NT2/D1 (cell line): ENCODE measurements around the gene NXPH4.

Source experiments
- DNase-seq: peaks from one replicate; pipeline ENCODE4 v3.0.0-alpha.2; 2011; ENCODE audit warnings: low read depth, low spot score
- H3K27me3 ChIP-seq: 2 replicates; pipeline ENCODE4 v1.6.0; 2011; ENCODE audit warnings: mild to moderate bottlenecking; ENCODE audit not compliant: insufficient read length, insufficient read depth
- H3K36me3 ChIP-seq: 2 replicates; pipeline ENCODE4 v1.6.1; 2011; ENCODE audit warnings: mild to moderate bottlenecking, low read length, mixed read lengths; ENCODE audit not compliant: insufficient read depth, insufficient read length
- H3K4me1 ChIP-seq: 2 replicates; pipeline ENCODE4 v1.5.1; 2011; ENCODE audit not compliant: insufficient read depth, insufficient read length
- H3K4me3 ChIP-seq: 2 replicates; pipeline ENCODE4 v1.5.1; 2011; ENCODE audit warnings: low read depth; ENCODE audit not compliant: insufficient read length
- H3K9ac ChIP-seq: 2 replicates; pipeline ENCODE4 v1.6.0; 2011; ENCODE audit warnings: low read depth; ENCODE audit not compliant: insufficient read length
- H3K9me3 ChIP-seq: 2 replicates; pipeline ENCODE4 v1.5.1; 2011; ENCODE audit warnings: mild to moderate bottlenecking, low read length; ENCODE audit not compliant: insufficient read depth
- SUZ12 ChIP-seq: IDR thresholded peaks from 2 replicates; pipeline ENCODE4 v1.6.1; 2011; ENCODE audit not compliant: insufficient read length, insufficient read depth; ENCODE audit errors: extremely low read depth
- YY1 ChIP-seq: IDR thresholded peaks from 2 replicates; pipeline ENCODE4 v1.6.1; 2011; ENCODE audit not compliant: insufficient read length, insufficient read depth
- ZNF274 ChIP-seq: IDR thresholded peaks from 2 replicates; pipeline ENCODE4 v1.6.1; 2011; ENCODE audit warnings: mild to moderate bottlenecking, low read depth, low read length

NXPH4 gene

GRCh38 chr12:57233357-57234232 is 17.0 kb downstream of the NXPH4 start:
- H3K36me3 ChIP-seq: peaks cover 58% of the 10 kb centered on the region
- H3K9me3 ChIP-seq: no peaks in the 10 kb centered on the region
- no peak overlapping the region for H3K9ac ChIP-seq
- TF ChIP-seq YY1 (no peak), SUZ12 (no peak), ZNF274 (no peak)
- H3K27me3 ChIP-seq: peaks cover 22% of the 10 kb centered on the region
- DNase-seq: no peak
- peaks cover 20% of the 10 kb centered on the region for H3K4me1 ChIP-seq
- H3K4me3 ChIP-seq: no peak overlapping the region

GRCh38 chr12:57234233-57234570 is 17.6 kb downstream of the NXPH4 start:
- no peak overlapping the region for H3K4me3 ChIP-seq
- H3K9me3 ChIP-seq: no peaks in the 10 kb centered on the region
- peaks cover 58% of the 10 kb centered on the region for H3K36me3 ChIP-seq
- peaks cover 22% of the 10 kb centered on the region for H3K27me3 ChIP-seq
- H3K9ac ChIP-seq: no peak overlapping the region
- no peak for TF ChIP-seq ZNF274
- TF ChIP-seq SUZ12: no peak
- TF ChIP-seq YY1: no peak
- no peak for DNase-seq
- peaks cover 20% of the 10 kb centered on the region for H3K4me1 ChIP-seq

GRCh38 chr12:57234571-57235016 is 18.0 kb downstream of the NXPH4 start:
- TF ChIP-seq SUZ12 (no peak), YY1 (no peak), ZNF274 (no peak)
- H3K27me3 ChIP-seq: peaks cover 26% of the 10 kb centered on the region

GRCh38 chr12:57235017-57235727 is 18.6 kb downstream of the NXPH4 start:
- TF ChIP-seq ZNF274: no peak
- TF ChIP-seq YY1: no peak
- no peak for TF ChIP-seq SUZ12
- H3K4me1 ChIP-seq: peaks cover 23% of the 10 kb centered on the region
- no peak for DNase-seq
- H3K27me3 ChIP-seq: peaks cover 32% of the 10 kb centered on the region
- H3K36me3 ChIP-seq: peaks cover 58% of the 10 kb centered on the region
- H3K9ac ChIP-seq: no peak overlapping the region
- H3K9me3 ChIP-seq: no peaks in the 10 kb centered on the region
- H3K4me3 ChIP-seq: no peak overlapping the region

More at GRCh38 chr12:57234571-57235016, 18.0 kb downstream of the NXPH4 start:
- H3K36me3 ChIP-seq: peaks cover 58% of the 10 kb centered on the region
- DNase-seq: no peak
- no peak overlapping the region for H3K4me3 ChIP-seq
- no peak overlapping the region for H3K9ac ChIP-seq
- peaks cover 23% of the 10 kb centered on the region for H3K4me1 ChIP-seq
- no peaks in the 10 kb centered on the region for H3K9me3 ChIP-seq

- DNase-seq: no peak
- Histone ChIP-seq H3K9ac (no peak overlapping the region), H3K4me1 (peaks cover 21% of the 10 kb centered on the region), H3K36me3 (peaks cover 55% of the 10 kb centered on the region), H3K9me3 (no peaks in the 10 kb centered on the region), H3K27me3 (peaks cover 38% of the 10 kb centered on the region), H3K4me3 (no peak overlapping the region)
- no peak for TF ChIP-seq SUZ12
- no peak for TF ChIP-seq YY1
- TF ChIP-seq ZNF274: no peak
Measured at GRCh38 chr12:57235728-57236131, 19.1 kb downstream of the NXPH4 start.

- no peak for TF ChIP-seq SUZ12
- no peak for TF ChIP-seq YY1
- TF ChIP-seq ZNF274: no peak
- H3K27me3 ChIP-seq: peaks cover 44% of the 10 kb centered on the region
- DNase-seq: no peak
- H3K4me3 ChIP-seq: no peak overlapping the region
- H3K9me3 ChIP-seq: no peaks in the 10 kb centered on the region
- no peak overlapping the region for H3K9ac ChIP-seq
- peaks cover 49% of the 10 kb centered on the region for H3K36me3 ChIP-seq
- H3K4me1 ChIP-seq: peaks cover 19% of the 10 kb centered on the region
Measured at GRCh38 chr12:57236201-57236924, 19.8 kb downstream of the NXPH4 start.
